ENCODE results near the gene EXOC2.

Gene EXOC2

GRCh38 chr6:692858-693722, at the start of gene EXOC2:
TSS of gene EXOC2 (minus strand) at chr6:693139. CDS start at chr6:637818, 55,321 bp downstream.
- peak; percentile 73 for DNase-seq (ENCODE audit: low read depth, low spot score)

- no peak for DNase-seq (ENCODE audit: low read depth, low spot score)
These were observed 48.7 kb upstream of the EXOC2 start for GRCh38 chr6:741410-742339.

GRCh38 chr6:736657-737446, 43.9 kb upstream of the EXOC2 start:
- DNase-seq (ENCODE audit: low read depth, low spot score): no peak

GRCh38 chr6:733431-734219, 40.7 kb upstream of the EXOC2 start:
- no peak for DNase-seq (ENCODE audit: low read depth, low spot score)

- no peak for DNase-seq (ENCODE audit: low read depth, low spot score)
These were observed 39.0 kb upstream of the EXOC2 start for GRCh38 chr6:731924-732323.

GRCh38 chr6:729606-730320, 36.8 kb upstream of the EXOC2 start:
- DNase-seq (ENCODE audit: low read depth, low spot score): no peak

GRCh38 chr6:727856-728255, 34.9 kb upstream of the EXOC2 start:
- DNase-seq (ENCODE audit: low read depth, low spot score): no peak

- no peak for DNase-seq (ENCODE audit: low read depth, low spot score)
These were observed 30.6 kb upstream of the EXOC2 start for GRCh38 chr6:723540-723939.

- DNase-seq (ENCODE audit: low read depth, low spot score): no peak
These were observed 29.7 kb upstream of the EXOC2 start for GRCh38 chr6:722608-723007.

GRCh38 chr6:722077-722524, 29.2 kb upstream of the EXOC2 start:
- peak; percentile 57 for DNase-seq (ENCODE audit: low read depth, low spot score)

GRCh38 chr6:718345-718744, 25.4 kb upstream of the EXOC2 start:
- no peak for DNase-seq (ENCODE audit: low read depth, low spot score)

- no peak for DNase-seq (ENCODE audit: low read depth, low spot score)
These were observed 24.2 kb upstream of the EXOC2 start for GRCh38 chr6:717135-717534.

GRCh38 chr6:715709-716491, 23.0 kb upstream of the EXOC2 start:
- DNase-seq (ENCODE audit: low read depth, low spot score): no peak

GRCh38 chr6:714100-714499, 21.2 kb upstream of the EXOC2 start:
- no peak for DNase-seq (ENCODE audit: low read depth, low spot score)

- no peak for DNase-seq (ENCODE audit: low read depth, low spot score)
These were observed 20.4 kb upstream of the EXOC2 start for GRCh38 chr6:713351-713750.

- DNase-seq (ENCODE audit: low read depth, low spot score): no peak
These were observed 19.9 kb upstream of the EXOC2 start for GRCh38 chr6:712805-713204.

GRCh38 chr6:711925-712324, 19.0 kb upstream of the EXOC2 start:
- DNase-seq (ENCODE audit: low read depth, low spot score): no peak

- DNase-seq (ENCODE audit: low read depth, low spot score): no peak
These were observed 17.9 kb upstream of the EXOC2 start for GRCh38 chr6:710601-711571.

Measured in activated CD4-positive, CD25-positive, alpha-beta regulatory T cell treated with anti-CD3 and anti-CD28 coated beads, Interleukin-2, amount 50 U/mL, for 16 hours (primary cell).